ENCODE measurements around the gene GPD2.

DNA sequence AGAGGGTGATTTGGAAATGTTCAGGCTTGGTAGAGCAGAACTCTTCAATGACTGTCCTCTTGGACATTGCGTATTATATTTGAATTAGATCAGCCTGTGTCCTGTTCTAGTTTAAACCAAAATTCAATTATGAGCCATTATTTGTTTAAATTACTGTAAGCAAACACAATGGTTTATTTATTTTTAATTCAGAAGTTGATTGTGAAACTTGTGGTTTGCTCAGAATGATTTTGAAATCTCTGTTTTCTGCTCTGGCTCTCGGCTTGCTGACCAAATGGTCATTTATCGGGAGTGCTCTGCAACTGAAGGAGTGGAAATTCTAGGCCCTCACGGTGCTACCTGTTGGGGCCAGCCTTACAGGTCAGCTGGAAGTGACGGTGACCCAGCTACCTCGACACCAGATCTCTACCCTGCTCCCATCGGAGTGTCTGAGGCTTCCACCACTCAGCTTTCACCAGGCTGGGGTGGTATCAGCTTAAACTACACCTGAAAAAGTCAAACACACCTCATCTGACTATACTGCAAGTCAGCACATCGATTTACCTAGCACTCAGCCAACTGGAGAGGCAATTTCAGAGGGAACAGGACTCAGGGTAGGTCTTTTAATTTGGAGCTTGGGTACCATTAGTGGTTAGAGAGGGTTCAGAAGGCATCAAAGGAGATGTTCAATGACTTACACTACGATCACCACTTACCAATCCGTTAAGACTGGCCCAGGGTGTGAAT, 36.8 kb upstream of the GPD2 start:
- TF ChIP-seq, protein P1, sequence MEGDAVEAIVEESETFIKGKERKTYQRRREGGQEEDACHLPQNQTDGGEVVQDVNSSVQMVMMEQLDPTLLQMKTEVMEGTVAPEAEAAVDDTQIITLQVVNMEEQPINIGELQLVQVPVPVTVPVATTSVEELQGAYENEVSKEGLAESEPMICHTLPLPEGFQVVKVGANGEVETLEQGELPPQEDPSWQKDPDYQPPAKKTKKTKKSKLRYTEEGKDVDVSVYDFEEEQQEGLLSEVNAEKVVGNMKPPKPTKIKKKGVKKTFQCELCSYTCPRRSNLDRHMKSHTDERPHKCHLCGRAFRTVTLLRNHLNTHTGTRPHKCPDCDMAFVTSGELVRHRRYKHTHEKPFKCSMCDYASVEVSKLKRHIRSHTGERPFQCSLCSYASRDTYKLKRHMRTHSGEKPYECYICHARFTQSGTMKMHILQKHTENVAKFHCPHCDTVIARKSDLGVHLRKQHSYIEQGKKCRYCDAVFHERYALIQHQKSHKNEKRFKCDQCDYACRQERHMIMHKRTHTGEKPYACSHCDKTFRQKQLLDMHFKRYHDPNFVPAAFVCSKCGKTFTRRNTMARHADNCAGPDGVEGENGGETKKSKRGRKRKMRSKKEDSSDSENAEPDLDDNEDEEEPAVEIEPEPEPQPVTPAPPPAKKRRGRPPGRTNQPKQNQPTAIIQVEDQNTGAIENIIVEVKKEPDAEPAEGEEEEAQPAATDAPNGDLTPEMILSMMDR (IDR thresholded peaks at IDR 0.05): no peak
- TF ChIP-seq POLR2A (IDR thresholded peaks at IDR 0.05): peak in 2 of 3 donors; percentile 20 to 27
